ENCODE data around the gene ST6GAL1. TPM values are rescaled to one million over a fixed set of nuclear protein-coding genes. Genes with fewer than 3 reads are reported as not detected.

The ST6GAL1 gene
- total and polyA plus RNA-seq, 2 of the 8 experiments (the other 6 are each of a cell fraction or from before 2014, with no cell fraction given) = 62.8 to 80.9 TPM

DNA sequence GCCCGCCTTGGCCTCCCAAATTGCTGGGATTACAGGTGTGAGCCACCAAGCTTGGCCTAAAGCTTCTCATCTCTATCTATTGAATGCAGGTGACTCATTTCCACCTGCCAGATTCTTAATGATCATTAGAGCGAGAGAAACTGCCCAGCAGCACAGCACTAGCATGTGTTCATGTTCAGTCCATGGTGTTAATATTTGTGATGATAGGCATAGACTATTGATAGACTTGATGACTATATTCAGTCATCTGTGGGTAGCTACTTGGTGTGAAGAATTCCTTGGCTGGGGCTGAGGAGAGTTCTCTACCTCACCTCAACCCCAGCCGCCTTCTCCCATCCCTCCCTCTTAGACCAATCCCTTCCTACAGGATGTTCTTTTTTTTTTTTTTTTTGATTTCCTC lies 60.0 kb downstream of the ST6GAL1 start (continued):
- TF ChIP-seq CBX5 (IDR thresholded peaks at IDR 0.05; ENCODE audit: low read depth, low read length) (no peak), SIX5 (IDR thresholded peaks at IDR 0.05; ENCODE audit: low read depth, low read length) (no peak)

Measured in H1 (cell line).